Embryonic facial prominence (tissue), 1 donor: Measurements from ENCODE around the gene OVOL1.

Experiments
- DNase-seq: peaks from one replicate; pipeline ENCODE4 v3.0.0-alpha.2; 2016; ENCODE audit errors: extremely low spot score

The OVOL1 gene

DNA sequence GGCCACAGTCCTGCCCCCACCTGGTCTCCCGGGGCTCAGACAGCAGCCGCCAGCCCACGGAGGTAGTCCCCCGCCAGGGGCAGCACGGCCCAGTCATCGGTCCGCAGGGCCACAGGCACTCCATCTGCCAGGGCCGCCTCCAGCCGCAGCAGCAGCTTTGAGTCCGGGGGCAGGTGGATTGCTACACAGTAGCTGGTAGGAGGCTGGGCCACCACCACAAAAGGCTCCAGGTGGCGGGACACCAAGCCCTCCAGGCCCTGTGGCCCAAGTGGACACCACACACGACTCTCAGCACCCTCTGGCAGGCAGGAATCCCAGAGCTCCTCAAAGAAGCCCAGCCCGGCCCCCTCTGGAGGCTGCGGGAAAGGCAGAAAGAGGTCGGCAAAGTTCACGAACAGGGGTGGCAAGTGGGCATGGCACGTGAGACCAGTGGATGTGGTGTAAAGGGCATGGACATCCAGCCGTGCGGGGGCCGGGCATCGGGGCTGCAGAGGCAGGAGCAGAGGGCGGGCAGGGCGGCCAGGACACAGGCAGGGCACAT, 9.0 kb upstream of the OVOL1 start:
- no peak for DNase-seq

DNA sequence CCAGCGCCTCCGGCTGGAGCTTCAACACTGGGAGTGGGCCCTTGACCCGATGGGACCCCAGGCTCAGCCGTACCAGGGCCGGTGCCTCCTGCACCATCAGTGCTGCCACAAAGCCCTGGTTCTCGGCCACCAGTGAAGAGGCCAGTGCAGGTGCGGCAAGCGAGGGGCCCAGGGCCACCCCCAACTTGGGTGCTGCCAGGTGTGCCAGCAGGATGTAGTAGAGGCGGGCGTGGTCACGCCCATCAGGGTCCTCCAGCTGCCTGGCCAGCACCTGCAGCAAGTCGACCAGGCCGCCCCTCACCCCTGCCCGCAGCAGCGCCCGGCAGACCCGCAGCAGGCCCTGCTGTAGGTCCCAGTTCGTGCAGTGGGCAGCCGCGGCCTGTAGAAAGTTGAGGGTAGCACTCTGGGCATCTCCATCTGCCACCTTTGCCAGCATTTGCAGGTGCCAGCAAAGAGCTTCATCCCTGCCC, 8.4 kb upstream of the OVOL1 start:
- DNase-seq = no peak

DNA sequence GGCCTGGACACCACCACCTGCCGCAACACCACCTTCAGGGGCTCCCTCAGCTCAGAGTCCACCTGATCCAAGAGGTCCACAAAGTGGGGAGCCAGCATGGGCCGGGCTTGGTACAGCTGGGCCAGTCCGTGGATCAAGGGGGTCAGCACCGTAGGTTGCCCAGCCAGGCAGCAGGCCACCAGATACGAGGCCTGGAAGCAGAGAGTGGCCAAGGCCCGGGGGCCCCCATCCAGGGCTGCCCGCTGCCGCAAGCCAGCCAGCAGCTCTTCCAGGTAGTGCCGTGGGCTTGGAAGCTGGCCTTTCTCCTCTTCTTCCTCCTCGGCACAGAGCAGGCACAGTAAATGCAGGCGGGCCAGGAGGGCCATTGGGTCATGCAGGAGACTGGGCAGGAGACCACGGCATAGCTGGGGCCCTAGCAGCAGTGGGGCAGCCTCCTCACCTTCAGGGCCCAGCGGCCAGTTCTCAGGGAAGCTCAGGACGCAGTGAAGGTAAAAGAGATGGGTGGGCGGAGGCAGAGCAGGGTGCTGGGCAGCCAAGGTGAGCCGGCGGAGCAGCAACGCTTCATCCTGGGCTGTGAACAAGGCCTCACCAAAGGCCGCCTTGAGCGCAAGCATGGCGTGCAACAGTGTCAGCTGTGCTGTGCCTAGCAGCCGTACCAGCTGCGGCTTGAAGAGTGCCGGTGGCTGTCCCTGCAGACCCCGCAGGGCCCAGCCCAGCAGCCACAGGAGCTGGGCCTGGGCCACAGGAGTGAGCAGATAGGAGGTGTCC, 7.8 kb upstream of the OVOL1 start:
- DNase-seq = no peak

DNA sequence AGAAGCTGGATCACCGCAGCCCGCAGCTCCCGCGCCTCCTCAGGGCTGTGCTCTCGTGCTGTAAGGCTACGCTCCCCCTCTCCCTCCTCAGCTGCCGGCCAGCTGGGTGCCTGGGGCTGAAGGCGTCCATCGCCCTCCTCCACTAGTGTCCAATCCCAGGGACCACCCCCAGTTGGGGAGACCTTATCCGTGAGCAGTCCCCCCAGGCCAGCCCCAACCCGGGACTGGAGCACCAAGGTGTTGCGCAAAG, 7.3 kb upstream of the OVOL1 start:
- no peak for DNase-seq

DNA sequence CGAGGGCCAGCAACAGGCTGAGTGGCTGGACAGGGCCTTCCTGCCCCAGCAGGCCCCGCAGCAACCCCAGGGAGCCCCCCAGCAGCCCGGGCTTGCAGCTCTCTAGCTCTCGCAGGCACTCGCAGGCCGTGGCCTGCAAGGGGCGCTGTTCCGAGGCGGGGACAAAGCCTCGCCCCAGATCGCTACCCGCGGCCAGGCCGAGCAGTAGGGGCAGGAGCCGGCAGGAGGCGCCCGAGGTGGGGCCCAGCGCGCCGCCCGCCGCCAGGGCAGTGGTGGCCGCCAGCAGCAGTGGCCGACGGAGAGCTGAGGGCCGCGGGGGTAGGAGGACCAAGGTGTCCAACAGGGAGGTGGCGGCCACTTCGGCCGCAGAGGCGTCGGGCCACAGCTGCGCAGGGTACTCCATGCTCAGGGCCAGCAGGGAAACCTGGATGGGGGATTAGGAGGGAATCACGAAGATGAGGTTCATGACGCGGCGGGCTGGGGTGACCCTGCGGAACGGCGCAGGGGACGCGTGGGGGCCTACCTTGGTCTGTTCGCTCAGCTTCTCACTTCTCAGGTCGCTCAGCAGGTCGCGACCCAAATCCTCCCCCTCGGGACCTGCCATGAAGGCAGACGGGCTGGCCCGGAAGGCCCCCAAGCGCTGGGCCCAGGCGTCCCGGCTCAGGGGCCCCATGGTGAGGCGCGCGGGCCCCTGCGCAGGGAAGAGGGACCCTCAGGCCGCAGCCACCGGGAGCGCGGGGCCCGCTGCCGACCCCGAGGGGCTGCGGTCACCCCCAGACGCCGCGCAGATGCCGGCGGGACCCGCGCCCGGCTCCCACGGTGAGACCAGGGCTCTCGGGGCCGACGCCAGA, 6.7 kb upstream of the OVOL1 start:
- DNase-seq = no peak

DNA sequence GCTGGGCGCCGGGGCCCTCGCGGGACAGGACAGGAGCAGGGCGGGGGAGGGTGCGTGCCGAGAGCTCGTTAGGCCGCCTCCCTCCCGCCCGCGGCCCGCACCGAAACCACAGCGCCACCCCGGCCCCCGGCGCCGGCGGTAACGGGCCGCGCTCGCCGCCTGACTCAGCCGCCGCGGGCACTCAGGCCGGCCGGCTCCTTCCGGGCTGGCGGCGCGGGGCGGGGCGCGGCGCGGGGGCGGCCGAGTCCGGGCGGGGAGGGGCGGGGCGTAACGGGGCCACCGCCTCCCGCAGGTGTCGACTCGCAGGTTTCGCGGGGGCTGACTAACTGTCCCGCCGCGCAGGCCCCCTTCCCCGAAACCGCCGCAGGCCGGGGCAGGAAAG, 6.1 kb upstream of the OVOL1 start, which contains the start of gene AP5B1:
AP5B1 (minus strand) TSS at position 207 of the 382 bp plus-strand sequence. CDS start 385 bp downstream, outside the sequence.
- no peak for DNase-seq

DNA sequence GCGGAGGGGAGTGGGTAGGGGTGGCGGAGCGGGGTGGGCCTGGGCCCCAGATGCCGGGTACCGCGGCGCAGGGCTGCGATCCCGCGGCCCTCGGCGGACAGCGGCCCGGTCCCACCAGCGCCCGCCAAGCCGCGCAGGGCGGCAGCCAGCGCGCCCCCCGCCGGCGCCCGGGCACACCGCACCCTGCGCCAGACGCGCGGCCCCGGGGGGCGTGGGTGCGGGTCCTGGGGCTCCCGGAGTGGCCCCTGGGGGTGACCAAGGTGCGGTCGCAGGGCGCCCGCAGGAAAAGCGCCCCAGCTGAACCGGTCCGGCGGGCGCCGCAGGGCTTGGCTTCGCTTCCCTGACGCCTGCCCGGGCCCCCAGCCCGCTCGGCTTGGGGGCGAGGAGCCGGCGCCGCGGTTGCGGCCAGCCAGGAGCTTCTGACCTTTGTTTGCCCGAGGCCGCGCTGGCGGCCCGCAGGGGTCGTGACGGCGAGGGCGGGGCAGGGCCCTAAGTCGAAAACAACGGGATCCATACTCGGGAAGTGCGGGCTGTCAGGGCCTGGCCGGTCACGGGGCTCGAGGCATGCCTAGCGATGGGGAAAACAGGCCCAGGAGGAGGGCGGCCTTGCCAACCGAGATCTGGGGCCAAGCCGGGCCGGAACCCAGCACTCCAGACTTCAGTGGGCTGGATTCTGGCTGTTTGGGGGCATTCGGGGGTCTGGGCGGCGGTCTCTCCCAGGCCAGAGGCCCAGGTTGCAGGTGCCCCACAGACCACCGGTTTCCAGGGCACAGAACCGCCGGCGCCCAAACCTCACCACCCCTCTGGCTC, 5.5 kb upstream of the OVOL1 start:
- no peak for DNase-seq

DNA sequence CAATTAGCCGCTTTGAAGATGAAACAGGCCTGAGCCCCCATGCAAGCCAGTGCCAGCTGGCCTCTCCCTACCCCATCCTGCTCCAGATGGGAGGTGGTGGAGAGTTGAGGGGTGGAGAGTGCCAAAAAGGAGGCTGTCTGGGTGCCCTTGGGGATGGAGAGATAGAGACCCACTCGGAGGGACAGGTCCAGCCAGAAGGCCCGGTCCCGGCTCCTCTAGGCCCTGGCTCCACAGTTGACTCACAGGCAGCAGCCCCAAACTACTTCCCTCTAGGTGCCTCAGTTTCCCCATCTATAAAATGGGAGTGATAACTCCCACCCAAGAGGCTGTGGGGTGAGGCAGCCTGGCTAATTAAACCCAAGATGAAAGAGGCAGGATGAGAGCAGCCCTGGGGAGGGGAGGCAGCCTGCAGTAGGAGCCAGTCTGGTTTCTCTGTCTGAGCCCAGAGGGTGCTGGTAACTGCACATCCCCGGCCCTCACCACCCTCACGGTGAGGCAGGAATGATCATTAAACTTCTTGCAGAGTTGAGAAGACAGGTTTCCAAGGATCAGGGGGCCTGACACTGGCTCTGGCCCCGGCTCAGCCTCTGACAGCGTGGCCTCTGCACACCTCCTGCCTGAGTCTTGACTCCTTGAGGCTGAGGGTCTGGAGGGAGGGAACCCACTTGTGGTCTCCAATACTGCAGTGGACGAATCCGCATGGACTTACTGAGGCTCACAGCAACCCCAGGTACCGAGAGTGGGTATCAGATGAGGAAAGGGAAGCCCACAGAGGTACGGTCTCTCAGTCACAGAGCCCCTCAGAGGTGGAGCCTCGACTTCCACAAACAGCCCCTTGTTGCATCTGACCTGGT, 4.7 kb upstream of the OVOL1 start:
- DNase-seq = no peak

DNA sequence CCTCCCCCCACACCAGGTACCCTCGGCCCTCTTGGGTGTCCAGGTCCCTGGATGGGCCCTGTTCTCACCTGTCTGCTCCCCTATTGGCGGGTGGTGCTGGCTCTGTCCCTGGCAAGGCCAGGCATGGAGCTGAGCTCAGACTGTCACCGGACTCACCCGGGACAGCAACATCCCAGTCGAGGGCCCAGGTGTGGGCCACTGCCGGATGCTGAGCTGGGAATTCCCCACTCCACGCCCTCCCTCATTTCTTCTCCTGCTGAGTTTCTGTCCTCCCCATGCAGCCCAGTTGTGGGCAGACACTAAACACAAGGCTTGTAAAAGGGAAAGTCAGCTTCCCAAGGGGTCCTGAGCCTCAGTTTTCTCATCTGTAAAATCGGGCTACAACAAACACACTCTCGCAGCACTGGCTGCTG, 4.0 kb upstream of the OVOL1 start:
- DNase-seq = no peak

DNA sequence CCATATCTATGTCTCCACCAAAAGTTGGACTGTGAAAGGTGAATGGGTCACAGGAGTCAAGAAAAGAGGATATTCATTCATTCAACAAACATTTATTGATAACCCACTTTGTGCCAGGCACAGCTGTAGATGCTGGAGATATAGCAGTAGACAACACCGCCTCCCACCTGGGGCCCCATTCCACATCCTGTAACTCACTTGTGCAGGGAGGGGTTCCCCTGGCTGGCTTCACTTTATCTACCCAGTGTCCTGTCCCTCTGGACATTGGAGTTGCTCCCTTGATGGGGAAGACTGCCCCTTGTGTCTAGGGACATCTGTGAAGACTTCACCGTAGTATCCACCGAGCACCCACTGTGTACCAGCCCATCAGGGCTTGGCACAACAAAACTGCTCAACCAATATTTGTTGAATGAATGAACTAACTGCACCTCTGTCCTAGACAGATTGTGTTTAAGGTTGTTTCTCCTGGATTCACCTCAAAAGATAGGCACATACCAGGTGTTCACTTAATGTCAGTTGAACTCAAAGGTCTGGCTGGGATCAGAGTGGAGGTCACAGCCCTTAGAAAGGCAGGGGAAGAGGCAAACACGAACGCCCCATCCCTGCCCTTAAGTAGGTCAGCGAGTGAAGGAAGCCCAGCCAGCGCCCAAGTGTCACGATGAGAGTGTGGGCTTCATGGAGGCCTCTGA, 1.4 kb upstream of the OVOL1 start:
- no peak for DNase-seq

DNA sequence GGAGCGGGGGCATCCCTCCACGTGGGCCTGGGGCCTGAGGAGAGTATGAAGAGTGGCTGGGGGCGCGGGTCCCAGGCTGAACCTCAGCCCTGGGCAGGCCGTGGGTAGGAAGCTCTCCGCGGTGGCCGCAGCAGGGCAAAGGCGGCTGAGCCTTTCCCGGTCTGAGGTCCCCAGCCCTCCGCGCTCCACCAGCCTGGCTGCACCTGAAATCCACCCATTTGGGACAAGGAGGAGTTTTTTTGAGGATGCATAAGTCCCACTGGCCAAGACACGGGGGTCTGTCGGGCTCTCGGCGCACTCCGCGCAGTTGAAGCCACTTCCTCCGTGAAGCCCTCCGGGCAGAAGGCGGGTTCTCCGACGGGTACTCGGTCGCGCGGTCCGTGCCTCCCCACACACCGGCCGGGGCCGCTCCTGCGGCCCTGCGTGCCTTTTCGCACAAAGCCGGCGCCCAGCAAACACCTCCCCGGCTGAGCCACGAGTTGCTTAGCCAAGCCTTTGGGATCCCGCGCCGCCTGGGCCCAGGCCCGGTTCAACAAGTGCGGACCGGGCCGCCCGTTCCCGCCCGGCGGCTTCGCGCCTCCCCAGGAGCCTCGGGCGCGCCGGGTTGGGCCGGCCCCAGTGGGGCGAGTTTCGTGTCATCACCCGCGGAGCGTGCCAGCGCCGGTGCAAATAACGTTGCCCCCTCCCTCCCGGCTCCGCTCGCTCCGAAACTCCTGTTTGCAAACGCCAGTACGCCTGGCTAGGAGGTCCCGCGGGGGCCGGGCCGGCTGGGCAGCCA, 666 bp upstream of the OVOL1 start:
- DNase-seq = no peak

DNA sequence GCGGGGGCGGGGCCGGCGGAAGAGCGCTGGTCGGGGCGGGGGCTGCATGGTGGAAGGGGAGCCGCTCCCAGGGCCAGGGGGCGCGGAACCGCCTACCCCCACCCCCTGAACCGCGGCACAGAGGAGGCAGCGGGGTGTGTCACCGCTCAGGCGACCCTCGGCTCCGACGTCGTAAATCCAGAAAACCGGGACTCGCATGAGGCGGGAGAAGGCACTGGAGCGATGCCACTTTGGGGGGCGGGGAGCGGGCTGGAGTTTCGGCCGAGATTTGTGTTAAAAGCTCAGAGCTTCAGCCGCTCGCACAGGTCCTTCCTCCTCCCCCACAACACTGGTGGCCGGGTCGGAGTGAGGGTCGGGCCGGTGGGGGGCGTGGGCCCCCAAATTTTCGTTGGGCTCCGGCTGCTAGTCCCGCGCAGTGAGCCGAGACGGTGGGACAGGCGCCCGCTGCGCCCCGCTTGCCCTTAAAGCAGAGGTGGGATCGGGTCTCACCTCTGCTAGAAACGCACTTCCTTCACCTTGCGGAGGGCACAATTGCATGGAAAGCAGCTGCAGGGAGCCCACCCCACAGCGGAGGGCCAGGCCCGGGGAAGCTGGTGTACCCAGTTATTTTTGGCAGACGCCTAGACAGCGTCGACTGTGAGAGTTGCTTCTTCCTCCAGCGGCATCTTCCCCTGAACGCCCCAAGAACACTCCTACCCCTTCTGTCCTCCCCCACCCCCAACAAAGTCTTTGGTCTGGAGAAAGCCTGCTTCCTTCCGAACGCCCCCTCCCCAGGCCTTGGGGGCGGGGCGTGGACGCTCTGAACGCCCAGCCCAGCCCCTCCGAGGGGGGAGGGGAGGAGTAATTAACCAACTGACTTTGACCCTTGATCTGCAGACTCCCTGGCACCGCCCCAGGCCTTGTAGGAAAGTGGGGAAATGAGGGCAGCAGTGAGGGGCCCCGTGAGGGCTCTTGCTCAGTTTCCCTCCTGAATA, 1.1 kb downstream of the OVOL1 start:
- DNase-seq = no peak

DNA sequence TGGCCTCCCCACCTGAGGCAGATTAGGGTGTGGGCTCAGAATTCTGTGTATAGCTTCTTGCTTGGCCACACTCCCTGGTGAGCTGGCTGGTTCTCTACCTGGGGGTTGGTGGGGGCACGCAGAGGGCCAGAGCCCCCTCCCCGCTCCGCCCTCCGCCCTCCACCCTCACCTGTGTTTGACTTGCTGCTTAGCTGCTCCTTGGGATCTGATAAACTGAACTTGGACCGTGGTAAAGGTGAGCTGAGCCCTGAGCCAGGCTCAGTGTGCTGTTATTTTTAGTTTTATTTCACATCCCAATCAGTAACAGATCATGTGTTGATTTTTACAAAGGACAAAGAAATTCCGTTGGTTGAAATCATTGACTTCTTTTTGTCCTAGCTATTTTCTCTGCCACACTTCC, 2.0 kb downstream of the OVOL1 start:
- no peak for DNase-seq

DNA sequence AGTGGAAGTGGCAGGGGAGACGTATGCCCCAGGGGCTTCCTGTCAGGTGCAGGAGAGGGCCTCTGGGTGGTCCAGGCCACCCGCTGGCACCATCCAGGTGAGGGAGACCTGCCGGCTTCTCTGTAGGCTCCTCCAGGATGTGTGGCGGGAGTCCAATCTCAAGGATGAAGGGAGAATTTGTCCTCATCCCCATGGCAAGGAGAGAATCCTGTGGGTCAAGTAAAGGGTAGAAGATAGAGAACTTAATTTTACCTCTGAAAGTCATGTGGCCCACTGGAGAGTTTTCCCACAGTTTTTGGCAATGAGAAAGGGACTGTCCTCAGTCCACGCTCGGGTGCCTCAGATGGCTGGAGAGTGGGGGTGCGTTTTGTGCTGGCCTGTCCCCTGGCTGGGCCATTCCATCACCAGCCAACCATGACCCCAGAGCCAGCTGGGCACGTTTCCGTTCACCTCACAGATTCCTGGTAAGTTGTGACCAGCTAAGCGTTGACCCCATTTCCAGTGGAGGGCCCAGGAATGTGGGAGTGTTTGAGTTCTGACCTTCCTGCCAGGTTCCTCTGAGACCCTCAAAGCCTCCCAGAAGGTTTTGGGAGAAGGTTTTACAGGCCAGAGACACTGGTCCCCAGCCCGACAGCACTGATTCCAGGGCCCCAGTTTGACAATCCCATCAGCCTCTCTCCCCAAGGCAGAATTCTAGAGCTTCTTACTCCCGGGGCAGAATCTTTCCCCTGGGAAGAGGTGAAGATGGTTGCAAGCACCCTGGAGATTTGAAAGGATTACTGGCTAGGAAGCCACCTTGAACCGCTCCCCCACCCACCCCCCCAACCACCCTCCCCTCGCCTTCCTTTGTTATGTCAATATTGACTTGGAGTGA, 2.6 kb downstream of the OVOL1 start:
- no peak for DNase-seq

DNA sequence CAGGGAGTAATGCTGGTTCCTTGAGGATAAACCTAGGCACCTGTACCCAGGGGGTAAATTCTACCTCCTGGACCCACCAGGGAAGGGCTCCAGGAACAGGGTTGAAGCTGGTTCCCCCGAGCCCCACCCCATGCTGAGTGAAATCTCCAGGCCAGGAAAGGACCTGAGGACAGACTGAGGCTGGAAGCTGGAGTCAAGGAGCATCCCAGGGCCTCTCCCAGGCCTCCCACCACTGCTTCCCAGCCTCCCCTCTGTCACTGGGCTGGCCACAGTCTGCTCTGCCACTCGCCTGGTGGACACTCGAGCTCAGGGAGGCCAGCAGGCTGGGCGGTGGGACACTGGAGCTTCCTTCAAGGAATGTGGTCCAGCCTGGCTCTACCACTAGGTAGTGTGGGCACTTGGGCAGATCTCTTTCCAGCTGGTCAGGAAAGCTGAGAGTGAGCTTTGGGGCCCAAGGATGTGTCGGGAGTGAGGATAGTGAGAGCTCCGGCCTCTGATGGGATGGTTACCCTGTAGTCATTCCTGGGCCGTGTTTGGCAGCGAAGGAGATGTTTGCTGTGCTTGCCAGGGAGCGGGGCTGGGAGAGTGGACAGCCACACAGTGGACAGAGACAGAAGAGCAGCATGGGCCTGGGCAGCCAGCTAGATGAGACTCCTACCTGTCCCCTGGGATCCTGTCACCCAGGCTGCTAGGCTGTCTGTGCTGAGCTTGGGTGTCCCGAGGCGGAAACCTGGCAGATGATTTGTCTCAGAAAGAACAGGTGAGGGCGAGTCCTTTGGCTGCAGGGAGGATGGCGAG, 3.4 kb downstream of the OVOL1 start:
- DNase-seq = no peak

DNA sequence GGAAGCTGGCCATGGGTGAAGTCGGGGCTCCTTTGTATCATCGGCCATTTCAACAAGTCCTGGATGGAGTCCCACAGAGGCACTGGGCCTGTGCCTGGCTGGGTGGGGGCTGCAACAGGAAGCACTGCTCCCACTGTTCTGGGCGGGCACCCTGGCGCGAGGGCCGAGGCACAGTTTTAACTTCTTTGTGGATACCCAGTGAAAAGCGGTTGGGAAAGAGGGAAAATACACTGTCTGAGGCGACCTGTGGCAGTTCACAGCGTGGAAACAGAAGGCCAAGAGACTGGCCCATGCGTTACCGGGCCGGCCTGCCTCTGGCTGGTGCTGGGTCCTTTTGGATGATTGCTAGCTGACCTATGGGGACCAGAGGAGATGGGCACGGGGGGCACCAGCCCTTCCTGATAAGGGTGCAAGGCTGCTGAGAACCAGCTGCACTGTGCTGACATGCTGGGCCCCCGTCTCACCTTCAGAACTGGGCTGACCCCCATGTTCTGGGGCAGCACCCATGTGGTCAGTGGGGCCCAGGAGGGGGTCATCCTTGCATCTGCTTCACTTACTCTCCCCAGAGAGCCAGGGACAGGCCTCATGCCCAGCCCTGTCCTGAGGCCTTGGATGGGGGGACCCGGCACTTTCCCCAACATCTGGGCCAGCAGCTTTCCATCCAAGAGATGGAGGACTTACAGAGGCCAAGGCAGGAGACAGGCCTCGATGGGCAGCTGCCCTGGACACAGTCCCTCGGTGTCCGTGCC, 4.2 kb downstream of the OVOL1 start:
- DNase-seq = no peak
